Endothelial cell (in vitro differentiated cells): ENCODE results near the gene RHBDF1. TPM values are rescaled to one million over a fixed set of nuclear protein-coding genes. Genes with fewer than 3 reads are reported as not detected.

Experiments
- DNase-seq: peaks from one replicate; pipeline ENCODE4 v3.0.0; 2021; ENCODE audit warnings: low spot score
- H3K27ac Mint-ChIP-seq: one replicate; pipeline ENCODE4 v1.8.0; 2021; ENCODE audit warnings: mixed read lengths, inconsistent platforms; ENCODE audit not compliant: unreplicated experiment
- H3K27me3 Mint-ChIP-seq: one replicate; pipeline ENCODE4 v1.8.0; 2021; ENCODE audit warnings: mild to moderate bottlenecking, moderate library complexity, mixed read lengths, inconsistent platforms; ENCODE audit not compliant: unreplicated experiment
- H3K36me3 Mint-ChIP-seq: one replicate; pipeline ENCODE4 v1.8.0; 2021; ENCODE audit warnings: mild to moderate bottlenecking, low read depth, mixed read lengths, inconsistent platforms; ENCODE audit not compliant: unreplicated experiment
- H3K4me1 Mint-ChIP-seq: one replicate; pipeline ENCODE4 v1.8.0; 2021; ENCODE audit warnings: mild to moderate bottlenecking, mixed read lengths, inconsistent platforms; ENCODE audit not compliant: unreplicated experiment
- H3K4me3 Mint-ChIP-seq: one replicate; pipeline ENCODE4 v1.8.0; 2021; ENCODE audit warnings: mild to moderate bottlenecking, mixed read lengths, inconsistent platforms; ENCODE audit not compliant: unreplicated experiment
- H3K9me3 Mint-ChIP-seq: one replicate; pipeline ENCODE4 v1.8.0; 2021; ENCODE audit warnings: mixed read lengths, inconsistent platforms; ENCODE audit not compliant: unreplicated experiment
- total RNA-seq: library from RNA; stranded (reverse); fragmentation: NEBNext Ultra II Directional; extraction: Animal tissue kit (Norgen Biotek cat#: 25700); gene quantifications from one replicate; pipeline ENCODE4 v1.2.1, GENCODE V29; 2021; ENCODE audit not compliant: unreplicated experiment
- TF ChIP-seq, protein P1 (sequence below): fragments of 200-600 bp; sonication (generic); IDR thresholded peaks from one replicate; pipeline ENCODE4 v1.5.0; 2021; ENCODE audit warnings: antibody characterized with exemption; ENCODE audit not compliant: unreplicated experiment

The RHBDF1 gene
- total RNA-seq, 1 donor from 2014 or later, result 60.7 TPM

DNA sequence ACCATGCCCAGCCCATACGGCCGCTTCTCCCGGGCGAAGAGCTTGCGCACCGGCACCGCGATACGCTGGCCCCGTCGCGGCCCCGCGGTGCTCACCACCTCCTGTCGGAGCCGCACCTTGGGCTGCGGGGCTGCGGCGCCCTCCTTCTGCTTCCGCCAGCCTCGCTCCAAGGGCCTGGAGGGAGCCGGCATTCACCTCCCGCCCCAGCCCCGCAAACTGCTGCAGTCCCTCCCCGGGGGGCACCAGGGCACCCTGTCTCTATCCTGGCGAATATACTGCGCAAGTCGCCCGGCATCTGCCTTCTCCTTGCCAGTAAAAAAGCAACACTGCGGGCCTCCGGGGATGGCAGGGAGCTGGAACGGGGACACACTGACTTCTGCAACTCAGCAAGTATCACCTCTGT is 10.6 kb downstream of the RHBDF1 start:
- no peak overlapping the region for H3K4me3 Mint-ChIP-seq

DNA sequence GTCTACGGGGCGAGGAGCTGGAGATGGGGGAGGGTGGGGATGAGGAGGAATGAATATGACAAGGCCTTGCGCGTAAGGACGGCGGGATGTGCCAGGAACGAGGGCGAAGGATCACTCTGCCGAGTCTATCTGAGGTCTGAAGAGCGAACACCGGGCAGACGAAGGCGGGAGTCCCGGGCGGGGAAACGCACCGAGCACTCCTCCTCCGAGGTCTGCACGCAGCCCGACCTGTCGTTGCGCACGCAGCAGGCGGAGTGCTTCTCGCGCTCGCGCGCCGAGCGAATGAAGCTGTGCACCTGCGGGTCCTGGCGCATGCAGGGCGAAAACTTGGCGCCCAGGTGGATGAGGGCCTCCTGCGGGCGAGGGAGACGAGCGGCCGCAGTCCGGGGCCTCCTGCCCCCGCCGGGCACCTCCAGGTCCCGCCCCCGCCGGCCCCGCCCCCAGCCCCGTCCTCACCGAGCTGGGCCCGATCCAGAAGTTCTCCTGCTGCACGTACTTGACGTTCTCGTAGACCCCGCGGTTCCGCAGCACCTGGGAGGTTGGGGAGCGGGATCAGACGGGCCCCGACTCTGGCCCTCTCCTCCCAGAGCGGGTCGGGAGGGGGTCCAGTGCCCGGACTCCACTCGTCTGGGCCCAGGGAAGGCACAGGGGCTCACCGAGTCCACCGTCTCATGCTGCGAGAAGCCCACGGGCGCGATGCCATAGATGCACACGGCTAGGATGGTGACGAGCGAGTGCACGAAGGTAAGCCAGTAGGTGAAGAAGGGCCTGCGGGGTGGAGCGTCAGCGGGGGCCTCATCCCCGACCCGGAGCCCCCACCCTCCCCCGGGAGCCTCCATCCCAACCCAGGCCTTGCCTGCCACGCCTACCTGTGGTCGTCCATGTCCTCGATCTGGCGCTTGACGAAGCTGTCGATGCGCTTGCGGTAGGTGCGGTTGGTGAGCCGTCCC is 11.2 kb downstream of the RHBDF1 start:
- H3K4me1 Mint-ChIP-seq, result no peaks in the 10 kb centered on the region
- peaks cover 40% of the 10 kb centered on the region for H3K36me3 Mint-ChIP-seq
- H3K4me3 Mint-ChIP-seq, result peak overlapping the region; percentile 4
- no peak overlapping the region for H3K27ac Mint-ChIP-seq
- TF ChIP-seq, protein P1, sequence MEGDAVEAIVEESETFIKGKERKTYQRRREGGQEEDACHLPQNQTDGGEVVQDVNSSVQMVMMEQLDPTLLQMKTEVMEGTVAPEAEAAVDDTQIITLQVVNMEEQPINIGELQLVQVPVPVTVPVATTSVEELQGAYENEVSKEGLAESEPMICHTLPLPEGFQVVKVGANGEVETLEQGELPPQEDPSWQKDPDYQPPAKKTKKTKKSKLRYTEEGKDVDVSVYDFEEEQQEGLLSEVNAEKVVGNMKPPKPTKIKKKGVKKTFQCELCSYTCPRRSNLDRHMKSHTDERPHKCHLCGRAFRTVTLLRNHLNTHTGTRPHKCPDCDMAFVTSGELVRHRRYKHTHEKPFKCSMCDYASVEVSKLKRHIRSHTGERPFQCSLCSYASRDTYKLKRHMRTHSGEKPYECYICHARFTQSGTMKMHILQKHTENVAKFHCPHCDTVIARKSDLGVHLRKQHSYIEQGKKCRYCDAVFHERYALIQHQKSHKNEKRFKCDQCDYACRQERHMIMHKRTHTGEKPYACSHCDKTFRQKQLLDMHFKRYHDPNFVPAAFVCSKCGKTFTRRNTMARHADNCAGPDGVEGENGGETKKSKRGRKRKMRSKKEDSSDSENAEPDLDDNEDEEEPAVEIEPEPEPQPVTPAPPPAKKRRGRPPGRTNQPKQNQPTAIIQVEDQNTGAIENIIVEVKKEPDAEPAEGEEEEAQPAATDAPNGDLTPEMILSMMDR, result no peak
- H3K9me3 Mint-ChIP-seq, result no peaks in the 10 kb centered on the region
- DNase-seq, result no peak
- peaks cover 17% of the 10 kb centered on the region for H3K27me3 Mint-ChIP-seq

More for the DNA sequence above, 10.6 kb downstream of the RHBDF1 start:
- Mint-ChIP-seq H3K36me3 (peaks cover 39% of the 10 kb centered on the region), H3K9me3 (no peaks in the 10 kb centered on the region), H3K27ac (no peak overlapping the region), H3K27me3 (peaks cover 16% of the 10 kb centered on the region), H3K4me1 (no peaks in the 10 kb centered on the region)
- TF ChIP-seq, protein P1, result no peak
- DNase-seq, result no peak

DNA sequence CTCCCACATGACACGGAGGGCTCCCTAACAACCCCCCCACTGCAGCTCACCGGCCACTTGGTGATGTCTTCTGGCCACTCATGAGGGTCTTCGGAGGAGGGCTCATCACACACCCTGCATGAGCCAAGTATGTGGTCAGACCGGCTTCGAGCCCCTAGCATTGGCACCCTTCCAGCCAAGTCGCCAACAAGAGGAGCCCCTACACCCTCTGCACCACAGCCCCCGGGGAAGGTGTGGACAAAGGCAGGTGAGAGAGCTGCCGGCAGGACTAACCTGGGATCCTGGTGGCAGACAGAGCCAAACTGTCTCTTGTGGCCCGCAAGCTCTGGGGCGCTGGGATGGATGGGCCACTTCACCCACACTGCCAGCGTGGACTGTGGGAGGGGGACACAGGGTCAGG is 12.3 kb downstream of the RHBDF1 start:
- Mint-ChIP-seq H3K4me3 (peak overlapping the region; percentile 4), H3K4me1 (no peaks in the 10 kb centered on the region), H3K27ac (no peak overlapping the region), H3K27me3 (peaks cover 16% of the 10 kb centered on the region), H3K9me3 (no peaks in the 10 kb centered on the region), H3K36me3 (peaks cover 43% of the 10 kb centered on the region)
- DNase-seq, result no peak
- TF ChIP-seq, protein P1, result no peak

DNA sequence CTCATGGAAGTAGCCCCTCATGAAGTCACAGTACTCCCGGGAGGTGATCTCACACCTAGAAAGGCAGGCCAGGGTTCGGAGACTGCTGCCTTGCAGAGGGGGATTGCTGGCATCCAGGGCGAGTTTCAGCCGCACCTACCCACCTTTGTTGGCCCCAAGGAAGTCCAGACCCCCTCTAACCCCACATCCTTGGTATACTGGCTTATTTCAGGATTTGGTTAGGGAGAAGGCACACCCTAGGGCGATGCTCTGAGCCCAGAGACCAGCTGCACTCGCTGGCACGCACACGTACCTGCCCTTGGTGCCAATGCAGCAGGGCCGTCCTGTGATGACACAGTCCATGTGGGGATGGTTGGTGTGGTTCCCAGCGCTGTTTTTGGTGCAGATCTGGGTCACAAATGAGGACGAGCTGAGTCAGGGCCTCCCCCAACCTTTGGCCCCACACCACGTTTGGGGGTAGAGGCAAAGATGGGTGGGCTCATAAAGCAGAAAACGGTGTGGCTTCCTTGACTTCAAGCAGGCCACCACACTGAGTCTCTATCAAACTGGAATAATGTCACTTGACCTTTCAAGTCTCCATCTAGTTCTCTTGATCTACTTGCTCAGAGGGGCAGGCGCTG is 12.9 kb downstream of the RHBDF1 start:
- no peak for DNase-seq
- peaks cover 43% of the 10 kb centered on the region for H3K36me3 Mint-ChIP-seq
- no peak overlapping the region for H3K4me3 Mint-ChIP-seq
- TF ChIP-seq, protein P1, result no peak
- no peaks in the 10 kb centered on the region for H3K4me1 Mint-ChIP-seq
- no peak overlapping the region for H3K27ac Mint-ChIP-seq
- H3K9me3 Mint-ChIP-seq, result no peaks in the 10 kb centered on the region
- H3K27me3 Mint-ChIP-seq, result peaks cover 16% of the 10 kb centered on the region
